Peyer's patch (tissue), 4 donors: ENCODE results near the gene STK31.

Experiments
- POLR2A ChIP-seq, 2 donors: fragments of 450-650 bp; IDR thresholded peaks; one replicate each; pipeline ENCODE4 v1.5.1; 2017; ENCODE audit warnings: antibody characterized with exemption in 2 of 2, mild to moderate bottlenecking in 2 of 2, moderate library complexity in 2 of 2
- TF ChIP-seq, protein P1 (sequence below), 6 experiments: fragments of 450-650 bp in 4 of 6; fragments of 200-600 bp in 2 of 6; sonication (generic) in 1 of 6; IDR thresholded peaks; one replicate each; pipeline ENCODE4 v1.5.1; 2017 to 2019; ENCODE audit warnings: antibody characterized with exemption in 6 of 6, mild to moderate bottlenecking in 3 of 6, moderate library complexity in 1 of 6

DNA sequence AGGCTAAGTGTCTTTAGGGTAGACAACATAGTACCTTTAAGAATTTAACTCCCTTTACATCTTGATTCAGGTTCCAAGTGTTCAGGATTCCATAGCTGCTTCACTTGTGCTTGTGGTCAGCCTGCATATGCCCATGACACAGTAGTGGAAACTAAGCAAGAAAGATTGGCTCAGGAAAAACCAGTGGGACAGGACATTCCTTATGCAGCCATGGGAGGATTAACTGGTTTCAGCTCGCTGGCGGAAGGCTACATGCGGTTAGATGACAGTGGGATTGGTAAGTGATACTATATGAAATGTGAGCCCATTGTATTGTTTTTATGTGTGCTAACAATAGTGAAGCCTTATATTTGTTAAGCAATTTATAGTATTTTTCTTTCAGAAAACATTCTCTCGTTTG, 18.7 kb upstream of the STK31 start:
- TF ChIP-seq, protein P1, sequence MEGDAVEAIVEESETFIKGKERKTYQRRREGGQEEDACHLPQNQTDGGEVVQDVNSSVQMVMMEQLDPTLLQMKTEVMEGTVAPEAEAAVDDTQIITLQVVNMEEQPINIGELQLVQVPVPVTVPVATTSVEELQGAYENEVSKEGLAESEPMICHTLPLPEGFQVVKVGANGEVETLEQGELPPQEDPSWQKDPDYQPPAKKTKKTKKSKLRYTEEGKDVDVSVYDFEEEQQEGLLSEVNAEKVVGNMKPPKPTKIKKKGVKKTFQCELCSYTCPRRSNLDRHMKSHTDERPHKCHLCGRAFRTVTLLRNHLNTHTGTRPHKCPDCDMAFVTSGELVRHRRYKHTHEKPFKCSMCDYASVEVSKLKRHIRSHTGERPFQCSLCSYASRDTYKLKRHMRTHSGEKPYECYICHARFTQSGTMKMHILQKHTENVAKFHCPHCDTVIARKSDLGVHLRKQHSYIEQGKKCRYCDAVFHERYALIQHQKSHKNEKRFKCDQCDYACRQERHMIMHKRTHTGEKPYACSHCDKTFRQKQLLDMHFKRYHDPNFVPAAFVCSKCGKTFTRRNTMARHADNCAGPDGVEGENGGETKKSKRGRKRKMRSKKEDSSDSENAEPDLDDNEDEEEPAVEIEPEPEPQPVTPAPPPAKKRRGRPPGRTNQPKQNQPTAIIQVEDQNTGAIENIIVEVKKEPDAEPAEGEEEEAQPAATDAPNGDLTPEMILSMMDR (IDR thresholded peaks at IDR 0.05) = no peak
- no peak for TF ChIP-seq POLR2A (IDR thresholded peaks at IDR 0.05)
